DND-41 (cell line): ENCODE results near the gene OGFRL1.

ENCODE experiments used
- CTCF ChIP-seq: IDR thresholded peaks from 2 replicates; pipeline ENCODE4 v1.5.1; 2012; ENCODE audit warnings: borderline replicate concordance, low read length, moderate library complexity, mild to moderate bottlenecking; ENCODE audit not compliant: poor library complexity, severe bottlenecking; ENCODE audit errors: extremely low read depth
- EZH2 ChIP-seq: IDR thresholded peaks from 3 replicates; pipeline ENCODE4 v1.6.1; 2012; ENCODE audit warnings: borderline replicate concordance, low read depth, mild to moderate bottlenecking, moderate library complexity, low read length, inconsistent platforms; ENCODE audit not compliant: severe bottlenecking

- no peak for TF ChIP-seq CTCF
- no peak for TF ChIP-seq EZH2
Measured at GRCh38 chr6:71324194-71324785, 35.7 kb downstream of the OGFRL1 start.
